Measurements from ENCODE around the gene SAFB2.

DNA sequence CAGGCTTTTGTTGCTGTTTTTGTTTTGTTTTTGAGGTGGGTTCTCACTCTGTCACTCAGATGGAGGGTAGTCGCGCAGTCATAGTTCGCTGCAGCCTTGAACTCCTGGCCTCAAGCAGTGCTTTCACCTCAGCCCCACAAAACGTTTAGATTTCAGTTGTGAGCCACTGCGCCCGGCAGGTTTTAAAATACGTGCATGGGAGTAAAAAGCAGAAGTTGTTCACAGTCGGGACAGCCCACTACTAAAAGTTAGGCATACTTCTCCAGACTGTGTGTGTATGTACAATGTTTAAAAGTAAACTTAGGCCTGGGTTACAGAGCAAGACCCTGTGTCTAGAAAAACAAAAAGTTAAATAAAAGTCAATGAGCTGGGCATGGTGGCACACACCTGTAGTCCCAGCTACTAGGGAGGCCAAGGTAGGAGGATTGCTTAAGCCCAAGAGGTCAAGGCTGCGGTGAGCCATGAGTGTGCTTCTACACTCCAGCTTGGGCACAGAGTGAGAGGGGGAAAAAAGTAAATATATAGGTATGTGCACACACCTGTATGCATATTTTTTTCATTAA is 6.4 kb upstream of the SAFB2 start:
- no peak for TF ChIP-seq ZFP36 (IDR thresholded peaks at IDR 0.05; ENCODE audit: borderline replicate concordance, low read depth, low read length, partially characterized antibody)
- TF ChIP-seq ZNF468 (CRISPR knock-in tag; IDR thresholded peaks at IDR 0.05) = no peak
- no peak for TF ChIP-seq POLR2A (IDR thresholded peaks at IDR 0.05; ENCODE audit: insufficient read depth in 1 of 2, low read depth in 2 of 2, low read length in 2 of 2)
- no peak for TF ChIP-seq NR2F1 (CRISPR knock-in tag; IDR thresholded peaks at IDR 0.05)
- no peak for TF ChIP-seq PRDM15 (CRISPR knock-in tag; IDR thresholded peaks at IDR 0.05)
- no peak for TF ChIP-seq PHF5A (CRISPR knock-in tag; IDR thresholded peaks at IDR 0.05; ENCODE audit: low read depth, unreplicated experiment)
- TF ChIP-seq, protein P1, sequence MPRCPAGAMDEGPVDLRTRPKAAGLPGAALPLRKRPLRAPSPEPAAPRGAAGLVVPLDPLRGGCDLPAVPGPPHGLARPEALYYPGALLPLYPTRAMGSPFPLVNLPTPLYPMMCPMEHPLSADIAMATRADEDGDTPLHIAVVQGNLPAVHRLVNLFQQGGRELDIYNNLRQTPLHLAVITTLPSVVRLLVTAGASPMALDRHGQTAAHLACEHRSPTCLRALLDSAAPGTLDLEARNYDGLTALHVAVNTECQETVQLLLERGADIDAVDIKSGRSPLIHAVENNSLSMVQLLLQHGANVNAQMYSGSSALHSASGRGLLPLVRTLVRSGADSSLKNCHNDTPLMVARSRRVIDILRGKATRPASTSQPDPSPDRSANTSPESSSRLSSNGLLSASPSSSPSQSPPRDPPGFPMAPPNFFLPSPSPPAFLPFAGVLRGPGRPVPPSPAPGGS (CRISPR knock-in tag; IDR thresholded peaks at IDR 0.05) = no peak
- no peak for TF ChIP-seq MXD4 (CRISPR knock-in tag; IDR thresholded peaks at IDR 0.05)
- TF ChIP-seq MAFK (conservative IDR thresholded peaks at IDR 0.05 in 1 of 2, IDR thresholded peaks at IDR 0.05 in 1 of 2; ENCODE audit: low read length in 2 of 2) = no peak
- TF ChIP-seq, protein P2, sequence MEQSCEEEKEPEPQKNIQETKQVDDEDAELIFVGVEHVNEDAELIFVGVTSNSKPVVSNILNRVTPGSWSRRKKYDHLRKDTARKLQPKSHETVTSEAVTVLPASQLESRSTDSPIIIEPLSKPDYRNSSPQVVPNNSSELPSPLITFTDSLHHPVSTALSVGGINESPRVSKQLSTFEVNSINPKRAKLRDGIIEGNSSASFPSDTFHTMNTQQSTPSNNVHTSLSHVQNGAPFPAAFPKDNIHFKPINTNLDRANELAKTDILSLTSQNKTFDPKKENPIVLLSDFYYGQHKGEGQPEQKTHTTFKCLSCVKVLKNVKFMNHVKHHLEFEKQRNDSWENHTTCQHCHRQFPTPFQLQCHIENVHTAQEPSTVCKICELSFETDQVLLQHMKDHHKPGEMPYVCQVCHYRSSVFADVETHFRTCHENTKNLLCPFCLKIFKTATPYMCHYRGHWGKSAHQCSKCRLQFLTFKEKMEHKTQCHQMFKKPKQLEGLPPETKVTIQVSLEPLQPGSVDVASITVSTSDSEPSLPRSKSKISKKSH (CRISPR knock-in tag; IDR thresholded peaks at IDR 0.05; ENCODE audit: borderline replicate concordance) = no peak
- TF ChIP-seq, protein P3, sequence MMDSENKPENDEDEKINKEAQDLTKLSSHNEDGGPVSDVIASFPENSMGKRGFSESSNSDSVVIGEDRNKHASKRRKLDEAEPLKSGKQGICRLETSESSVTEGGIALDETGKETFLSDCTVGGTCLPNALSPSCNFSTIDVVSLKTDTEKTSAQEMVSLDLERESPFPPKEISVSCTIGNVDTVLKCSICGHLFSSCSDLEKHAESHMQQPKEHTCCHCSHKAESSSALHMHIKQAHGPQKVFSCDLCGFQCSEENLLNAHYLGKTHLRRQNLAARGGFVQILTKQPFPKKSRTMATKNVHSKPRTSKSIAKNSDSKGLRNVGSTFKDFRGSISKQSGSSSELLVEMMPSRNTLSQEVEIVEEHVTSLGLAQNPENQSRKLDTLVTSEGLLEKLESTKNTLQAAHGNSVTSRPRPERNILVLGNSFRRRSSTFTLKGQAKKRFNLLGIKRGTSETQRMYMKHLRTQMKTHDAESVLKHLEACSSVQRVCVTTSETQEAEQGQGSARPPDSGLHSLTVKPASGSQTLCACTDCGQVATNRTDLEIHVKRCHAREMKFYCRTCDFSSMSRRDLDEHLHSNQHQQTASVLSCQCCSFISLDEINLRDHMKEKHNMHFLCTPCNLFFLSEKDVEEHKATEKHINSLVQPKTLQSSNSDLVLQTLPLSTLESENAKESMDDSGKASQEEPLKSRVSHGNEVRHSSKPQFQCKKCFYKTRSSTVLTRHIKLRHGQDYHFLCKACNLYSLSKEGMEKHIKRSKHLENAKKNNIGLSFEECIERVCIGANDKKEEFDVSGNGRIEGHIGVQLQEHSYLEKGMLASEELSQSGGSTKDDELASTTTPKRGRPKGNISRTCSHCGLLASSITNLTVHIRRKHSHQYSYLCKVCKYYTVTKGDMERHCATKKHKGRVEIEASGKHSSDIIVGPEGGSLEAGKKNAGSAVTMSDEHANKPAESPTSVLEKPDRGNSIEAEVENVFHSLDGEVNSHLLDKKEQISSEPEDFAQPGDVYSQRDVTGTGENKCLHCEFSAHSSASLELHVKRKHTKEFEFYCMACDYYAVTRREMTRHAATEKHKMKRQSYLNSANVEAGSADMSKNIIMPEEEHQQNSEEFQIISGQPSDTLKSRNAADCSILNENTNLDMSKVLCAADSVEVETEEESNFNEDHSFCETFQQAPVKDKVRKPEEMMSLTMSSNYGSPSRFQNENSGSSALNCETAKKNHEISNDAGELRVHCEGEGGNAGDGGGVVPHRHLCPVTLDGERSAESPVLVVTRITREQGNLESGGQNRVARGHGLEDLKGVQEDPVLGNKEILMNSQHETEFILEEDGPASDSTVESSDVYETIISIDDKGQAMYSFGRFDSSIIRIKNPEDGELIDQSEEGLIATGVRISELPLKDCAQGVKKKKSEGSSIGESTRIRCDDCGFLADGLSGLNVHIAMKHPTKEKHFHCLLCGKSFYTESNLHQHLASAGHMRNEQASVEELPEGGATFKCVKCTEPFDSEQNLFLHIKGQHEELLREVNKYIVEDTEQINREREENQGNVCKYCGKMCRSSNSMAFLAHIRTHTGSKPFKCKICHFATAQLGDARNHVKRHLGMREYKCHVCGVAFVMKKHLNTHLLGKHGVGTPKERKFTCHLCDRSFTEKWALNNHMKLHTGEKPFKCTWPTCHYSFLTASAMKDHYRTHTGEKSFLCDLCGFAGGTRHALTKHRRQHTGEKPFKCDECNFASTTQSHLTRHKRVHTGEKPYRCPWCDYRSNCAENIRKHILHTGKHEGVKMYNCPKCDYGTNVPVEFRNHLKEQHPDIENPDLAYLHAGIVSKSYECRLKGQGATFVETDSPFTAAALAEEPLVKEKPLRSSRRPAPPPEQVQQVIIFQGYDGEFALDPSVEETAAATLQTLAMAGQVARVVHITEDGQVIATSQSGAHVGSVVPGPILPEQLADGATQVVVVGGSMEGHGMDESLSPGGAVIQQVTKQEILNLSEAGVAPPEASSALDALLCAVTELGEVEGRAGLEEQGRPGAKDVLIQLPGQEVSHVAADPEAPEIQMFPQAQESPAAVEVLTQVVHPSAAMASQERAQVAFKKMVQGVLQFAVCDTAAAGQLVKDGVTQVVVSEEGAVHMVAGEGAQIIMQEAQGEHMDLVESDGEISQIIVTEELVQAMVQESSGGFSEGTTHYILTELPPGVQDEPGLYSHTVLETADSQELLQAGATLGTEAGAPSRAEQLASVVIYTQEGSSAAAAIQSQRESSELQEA (CRISPR knock-in tag; IDR thresholded peaks at IDR 0.05; ENCODE audit: not compliant biosample characterization) = no peak
- no peak for TF ChIP-seq ZNF234 (CRISPR knock-in tag; conservative IDR thresholded peaks at IDR 0.05)
